MM.1S (cell line): ENCODE data around the gene CACNA1E.

Experiments used
- DNase-seq: peaks from one replicate; pipeline ENCODE4 v3.0.0-alpha.2; 2015
- H2AFZ ChIP-seq: fragments of 300-600 bp; sonication (generic); 2 replicates; pipeline ENCODE4 v1.6.0; 2016; ENCODE audit warnings: antibody characterized with exemption, low read length
- H3F3A ChIP-seq: fragments of 300-600 bp; sonication (generic); 2 replicates; pipeline ENCODE4 v1.6.1; 2016; ENCODE audit warnings: mild to moderate bottlenecking, antibody characterized with exemption, low read length, moderate library complexity, mixed read lengths; ENCODE audit not compliant: insufficient read depth
- H3K27ac ChIP-seq: fragments of 300-600 bp; sonication (generic); 2 replicates; pipeline ENCODE4 v1.5.1; 2016; ENCODE audit warnings: mild to moderate bottlenecking, low read length
- H3K27me3 ChIP-seq: fragments of 300-600 bp; sonication (generic); replicated peaks from 2 replicates; pipeline ENCODE4 v1.6.0; 2016; ENCODE audit warnings: low read length; ENCODE audit not compliant: insufficient read depth
- H3K36me3 ChIP-seq: fragments of 300-600 bp; sonication (generic); replicated peaks from 2 replicates; pipeline ENCODE4 v1.6.1; 2016; ENCODE audit warnings: mild to moderate bottlenecking, low read length, mixed read lengths; ENCODE audit not compliant: insufficient read depth
- H3K4me1 ChIP-seq: fragments of 300-600 bp; sonication (generic); 2 replicates; pipeline ENCODE4 v1.6.1; 2016; ENCODE audit warnings: low read length, mixed read lengths
- H3K4me2 ChIP-seq: fragments of 300-600 bp; sonication (generic); 2 replicates; pipeline ENCODE4 v1.6.0; 2016; ENCODE audit warnings: low read depth, low read length
- H3K4me3 ChIP-seq: fragments of 300-600 bp; sonication (generic); 2 replicates; pipeline ENCODE4 v1.5.1; 2016; ENCODE audit warnings: low read length, mixed read lengths
- H3K79me2 ChIP-seq: fragments of 300-600 bp; sonication (generic); 2 replicates; pipeline ENCODE4 v1.6.1; 2016; ENCODE audit warnings: mixed run types, low read length, mixed read lengths
- H3K9ac ChIP-seq: fragments of 300-600 bp; sonication (generic); 2 replicates; pipeline ENCODE4 v1.6.1; 2016; ENCODE audit warnings: low read length, mixed read lengths
- H3K9me2 ChIP-seq: fragments of 300-600 bp; sonication (generic); replicated peaks from 2 replicates; pipeline ENCODE4 v1.6.1; 2016; ENCODE audit warnings: mild to moderate bottlenecking, low read length, mixed read lengths; ENCODE audit not compliant: insufficient read depth
- H3K9me3 ChIP-seq: fragments of 300-600 bp; sonication (generic); replicated peaks from 2 replicates; pipeline ENCODE4 v1.6.1; 2016; ENCODE audit warnings: mild to moderate bottlenecking, low read length, mixed read lengths; ENCODE audit not compliant: insufficient read depth
- H4K20me1 ChIP-seq: fragments of 300-600 bp; sonication (generic); 2 replicates; pipeline ENCODE4 v1.6.1; 2016; ENCODE audit warnings: mild to moderate bottlenecking, low read length, moderate library complexity, mixed read lengths; ENCODE audit not compliant: insufficient read depth
- CTCF ChIP-seq: fragments of 300-600 bp; sonication (generic); IDR thresholded peaks from 2 replicates; pipeline ENCODE4 v1.5.1; 2016; ENCODE audit warnings: antibody characterized with exemption, low read length, mixed read lengths
- EZH2 ChIP-seq: fragments of 300-600 bp; sonication (generic); optimal IDR thresholded peaks from 2 replicates; pipeline ENCODE3; 2017; ENCODE audit warnings: low read depth, mild to moderate bottlenecking, antibody characterized with exemption, low read length, mixed read lengths
- EZH2phosphoT487 ChIP-seq: fragments of 300-600 bp; sonication (generic); IDR thresholded peaks from 2 replicates; pipeline ENCODE4 v1.6.1; 2018; ENCODE audit warnings: antibody characterized with exemption, low read length

The CACNA1E gene

DNA sequence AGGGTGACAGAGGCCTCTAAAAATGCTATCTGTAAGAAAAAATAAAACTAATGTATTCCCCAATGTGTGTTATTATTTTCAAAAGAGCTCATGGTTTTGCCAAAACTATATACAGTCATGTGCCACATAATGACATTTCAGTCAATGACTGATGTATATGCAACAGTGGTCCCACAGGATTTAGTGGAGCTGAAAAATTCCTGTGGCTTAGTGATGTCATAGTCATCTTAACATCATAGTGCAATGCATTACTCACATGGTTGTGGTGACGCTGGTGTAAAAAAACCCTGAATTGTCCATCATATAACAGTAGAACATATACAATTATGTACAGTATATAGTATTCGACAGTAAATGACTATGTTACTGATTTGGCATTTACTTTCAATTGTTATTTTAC lies 172.4 kb downstream of the CACNA1E start:
- H3K79me2 ChIP-seq, result no peaks in the 10 kb centered on the region

GRCh38 chr1:181656491-181656890 lies 173.2 kb downstream of the CACNA1E start:
- Histone ChIP-seq H3K4me1 (no peaks in the 10 kb centered on the region), H3K27me3 (no peaks in the 10 kb centered on the region), H3K9ac (no peak overlapping the region), H3K27ac (no peak overlapping the region), H3K36me3 (no peaks in the 10 kb centered on the region), H3K9me3 (no peaks in the 10 kb centered on the region), H3K79me2 (no peaks in the 10 kb centered on the region), H2AFZ (no peak overlapping the region), H3F3A (no peaks in the 10 kb centered on the region), H3K9me2 (no peaks in the 10 kb centered on the region), H4K20me1 (no peaks in the 10 kb centered on the region), H3K4me3 (no peak overlapping the region), H3K4me2 (no peak overlapping the region)
- TF ChIP-seq EZH2phosphoT487 (no peak), EZH2 (no peak), CTCF (no peak)
- DNase-seq, result no peak

More for the DNA sequence above, 172.4 kb downstream of the CACNA1E start:
- no peak overlapping the region for H3K27ac ChIP-seq
- TF ChIP-seq EZH2phosphoT487, result no peak
- no peak for TF ChIP-seq CTCF
- TF ChIP-seq EZH2, result no peak
- no peaks in the 10 kb centered on the region for H4K20me1 ChIP-seq
- H3K9me3 ChIP-seq, result no peaks in the 10 kb centered on the region
- H3F3A ChIP-seq, result no peaks in the 10 kb centered on the region
- H3K27me3 ChIP-seq, result no peaks in the 10 kb centered on the region
- no peak overlapping the region for H3K9ac ChIP-seq
- H3K36me3 ChIP-seq, result no peaks in the 10 kb centered on the region
- no peak overlapping the region for H3K4me3 ChIP-seq
- no peaks in the 10 kb centered on the region for H3K9me2 ChIP-seq
- no peak overlapping the region for H2AFZ ChIP-seq
- no peak for DNase-seq
- H3K4me2 ChIP-seq, result no peak overlapping the region
- H3K4me1 ChIP-seq, result no peaks in the 10 kb centered on the region

- no peak for DNase-seq
- Histone ChIP-seq H4K20me1 (no peaks in the 10 kb centered on the region), H3K9ac (no peak overlapping the region), H3K9me3 (no peaks in the 10 kb centered on the region), H3K4me3 (no peak overlapping the region), H3F3A (no peaks in the 10 kb centered on the region), H3K27me3 (no peaks in the 10 kb centered on the region), H2AFZ (no peak overlapping the region), H3K9me2 (no peaks in the 10 kb centered on the region), H3K4me2 (no peak overlapping the region), H3K27ac (no peak overlapping the region), H3K79me2 (no peaks in the 10 kb centered on the region), H3K36me3 (no peaks in the 10 kb centered on the region), H3K4me1 (no peaks in the 10 kb centered on the region)
- no peak for TF ChIP-seq CTCF
- no peak for TF ChIP-seq EZH2phosphoT487
- TF ChIP-seq EZH2, result no peak
Observed at GRCh38 chr1:181658581-181658980, 175.3 kb downstream of the CACNA1E start.
